GF-D8 (cell line): Measurements from ENCODE around the gene DTNBP1.
"Not testable (repeated sequence)": the region's sequence is repeated elsewhere in the genome, so short reads cannot be mapped to it uniquely, and the experiment has no call there.

ENCODE experiments used
- DNase-seq: peaks from one replicate; lab custom pipeline; 2025; lab: John Stamatoyannopoulos, UW

DTNBP1 gene

DNA sequence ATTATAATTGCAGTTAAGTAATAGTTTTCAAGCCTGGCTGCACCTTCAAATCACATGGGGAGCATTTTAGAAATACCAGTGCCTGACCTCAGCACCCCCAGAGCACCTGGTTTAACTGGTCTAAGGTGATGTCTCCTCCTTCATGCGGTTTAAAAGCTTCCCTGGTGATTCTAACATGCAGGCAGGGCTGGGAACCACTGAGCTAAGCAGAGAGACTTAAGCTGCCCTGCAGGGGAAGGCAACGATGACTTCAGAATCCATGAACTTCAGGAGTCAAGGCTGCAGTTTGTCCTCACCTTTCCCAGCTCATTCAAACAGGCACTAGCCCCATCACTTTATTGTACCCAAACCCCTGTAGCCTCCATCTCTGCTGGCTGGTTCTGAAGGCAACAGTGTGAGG lies 6.1 kb upstream of the DTNBP1 start:
- DNase-seq, result no peak

DNA sequence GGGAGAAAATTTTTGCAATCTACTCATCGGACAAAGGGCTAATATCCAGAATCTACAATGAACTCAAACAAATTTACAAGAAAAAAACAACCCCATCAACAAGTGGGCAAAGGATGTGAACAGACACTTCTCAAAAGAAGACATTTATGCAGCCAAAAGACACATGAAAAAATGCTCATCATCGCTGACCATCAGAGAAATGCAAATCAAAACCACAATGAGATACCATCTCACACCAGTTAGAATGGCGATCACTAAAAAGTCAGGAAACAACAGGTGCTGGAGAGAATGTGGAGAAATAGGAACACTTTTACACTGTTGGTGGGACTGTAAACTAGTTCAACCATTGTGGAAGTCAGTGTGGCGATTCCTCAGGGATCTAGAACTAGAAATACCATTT lies 4.1 kb upstream of the DTNBP1 start:
- not testable (repeated sequence) for DNase-seq

DNA sequence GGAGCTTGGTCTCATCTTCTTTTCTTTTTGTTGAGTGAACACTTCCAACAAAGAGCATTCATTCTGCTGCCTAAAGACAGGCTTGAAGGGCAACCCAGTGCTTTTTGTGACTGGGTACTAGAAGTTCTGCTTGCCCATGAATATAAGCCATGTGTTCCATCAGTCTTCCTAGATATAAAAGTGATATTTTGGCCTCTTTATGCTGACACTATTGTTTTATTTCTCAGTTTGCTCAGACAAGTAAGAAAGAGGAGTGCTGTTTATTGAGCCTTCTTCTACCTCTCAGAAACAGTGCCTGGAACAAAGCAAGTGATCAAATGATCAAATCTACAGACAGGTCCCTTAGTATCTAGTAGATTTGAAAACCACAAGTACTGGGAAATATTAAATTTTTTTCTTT lies 2.4 kb upstream of the DTNBP1 start:
- DNase-seq, result no peak

DNA sequence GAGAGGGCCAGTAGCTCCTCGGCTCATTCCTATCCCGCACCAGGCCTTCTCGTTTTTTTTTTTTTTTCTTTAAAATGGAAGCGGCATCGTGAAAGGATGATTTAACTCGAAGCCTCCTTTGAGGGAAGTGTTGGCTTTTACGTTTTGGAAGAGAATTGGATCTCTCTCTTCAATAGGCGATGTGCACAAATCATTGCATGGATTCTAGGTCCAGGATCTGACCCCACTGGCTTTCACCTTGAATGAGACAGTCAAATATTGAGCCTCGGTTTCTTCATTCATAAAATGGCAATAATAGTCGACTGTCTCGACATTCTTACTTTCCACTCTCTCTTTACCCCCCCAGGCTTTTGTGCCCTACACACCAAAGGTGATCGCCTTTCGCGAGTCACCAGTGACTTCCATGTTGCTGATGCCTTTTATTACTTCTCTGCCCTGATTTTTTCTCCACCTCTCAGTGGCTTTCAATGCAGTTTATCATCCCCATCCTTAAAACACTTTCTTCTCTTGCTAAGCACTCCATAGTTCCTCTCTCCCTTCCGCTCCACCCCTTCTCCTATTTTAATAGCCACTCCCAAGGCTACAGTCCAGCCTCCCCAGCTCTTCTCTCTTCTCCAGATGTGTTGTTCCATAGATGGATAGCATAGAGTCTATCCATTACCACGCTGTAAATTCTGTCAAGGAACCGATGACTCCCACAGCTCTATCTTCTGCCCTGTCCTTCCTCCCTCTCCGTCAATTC lies 473 bp upstream of the DTNBP1 start:
- DNase-seq, result no peak

DNA sequence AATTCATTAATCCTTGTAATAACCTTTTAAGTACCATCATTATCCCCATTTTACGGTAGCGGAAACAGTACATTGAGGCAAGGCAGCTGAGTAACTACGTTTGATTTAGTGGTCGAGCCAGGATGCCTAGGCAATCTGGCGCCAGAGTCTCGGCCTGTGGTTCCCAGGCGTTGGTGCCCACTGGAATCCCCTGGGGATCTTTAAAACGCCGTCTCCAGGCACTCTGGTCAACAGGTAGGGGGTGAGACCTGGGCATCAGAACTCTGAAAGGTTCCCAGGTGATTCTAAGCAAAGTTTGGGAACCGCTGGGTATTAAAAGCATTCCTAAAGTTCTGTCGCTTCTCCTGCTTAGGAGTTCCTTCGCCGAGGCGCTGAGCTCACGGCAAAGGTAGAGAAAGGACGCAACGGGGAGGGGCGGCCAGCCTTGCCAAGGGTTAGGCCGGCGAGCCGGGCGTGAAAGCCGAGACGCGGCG lies 939 bp downstream of the DTNBP1 start:
- no peak for DNase-seq

DNA sequence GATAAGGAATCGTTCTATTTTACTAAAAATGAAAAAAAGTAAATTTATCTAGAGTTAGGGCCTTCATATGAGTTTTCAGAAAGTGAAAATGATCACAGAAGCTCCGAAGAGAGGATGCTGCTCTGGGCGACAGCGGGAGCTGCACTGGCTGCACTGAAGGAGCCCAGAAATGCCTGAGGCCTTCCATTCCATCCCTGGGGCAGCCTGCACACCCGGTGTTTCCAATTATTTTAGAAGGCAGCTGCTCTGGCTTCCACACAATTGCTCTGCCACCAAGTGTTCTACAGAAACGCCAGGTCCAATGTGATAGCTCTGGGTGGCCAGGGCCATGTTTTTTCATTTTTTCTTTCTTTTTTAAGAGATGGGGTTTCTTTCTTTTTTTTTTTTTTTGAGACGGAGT lies 3.6 kb downstream of the DTNBP1 start:
- DNase-seq, result no peak

DNA sequence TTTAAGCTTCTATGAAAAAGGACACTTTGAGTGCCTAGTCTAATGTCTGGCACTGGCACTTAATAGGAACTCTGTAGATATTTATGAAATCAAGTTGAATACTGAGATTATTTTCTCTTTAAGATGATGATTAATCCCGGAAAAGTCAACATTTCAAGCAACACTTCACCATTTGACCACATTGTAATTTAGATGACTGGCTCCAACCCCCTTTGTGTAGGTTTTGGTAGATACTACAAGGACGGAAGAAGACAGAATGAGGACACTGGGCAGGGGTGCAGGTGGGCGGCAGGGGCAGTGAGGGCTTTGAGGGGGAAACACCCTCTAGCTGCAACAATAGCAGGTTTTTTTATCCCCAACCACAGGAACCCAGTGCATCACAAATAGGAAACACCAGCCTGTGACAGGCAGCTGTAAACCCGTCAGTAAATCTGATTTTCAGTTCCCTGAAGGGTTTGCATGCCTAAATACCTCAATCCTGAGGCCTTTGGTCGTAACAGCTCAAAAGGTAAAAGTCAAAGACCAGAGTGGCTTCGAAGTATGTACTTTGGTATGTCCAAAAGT lies 4.6 kb downstream of the DTNBP1 start:
- no peak for DNase-seq

DNA sequence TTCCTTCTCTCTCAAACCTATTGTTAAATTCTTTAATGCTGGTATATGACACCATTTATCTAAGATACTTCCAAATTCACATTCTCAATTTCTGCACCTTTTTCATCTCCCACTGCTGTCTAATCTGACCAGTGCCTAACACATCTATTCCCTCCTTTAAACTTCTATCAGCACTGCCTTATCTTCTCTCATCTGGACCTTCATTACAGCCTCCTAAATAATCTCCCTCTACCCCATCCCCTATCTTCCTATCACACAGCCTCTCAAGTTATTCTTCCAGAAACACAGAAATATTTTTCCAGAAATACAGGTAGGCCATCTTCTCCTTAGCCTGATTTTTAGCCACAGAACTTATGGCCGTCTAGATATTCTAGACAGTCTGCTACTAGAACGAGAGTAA lies 5.5 kb downstream of the DTNBP1 start:
- no peak for DNase-seq

DNA sequence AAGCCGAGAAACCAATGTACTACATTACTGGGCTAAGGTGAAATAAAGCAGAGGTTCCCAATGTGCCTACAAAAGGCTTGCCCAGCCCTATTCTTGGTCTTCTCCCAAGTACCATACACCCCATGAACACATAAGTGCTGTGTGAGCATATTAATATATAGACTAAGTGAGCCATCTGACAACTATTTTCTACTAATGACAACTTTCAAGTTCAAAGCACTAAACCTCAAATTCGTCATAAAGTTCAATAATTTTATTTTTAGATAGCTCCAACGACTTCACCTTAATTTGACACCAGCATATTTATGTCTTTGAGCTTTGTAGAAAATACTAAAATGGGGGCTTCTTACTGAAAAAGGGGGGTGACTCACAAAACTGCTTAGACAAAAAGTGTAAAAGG lies 6.7 kb downstream of the DTNBP1 start:
- no peak for DNase-seq

DNA sequence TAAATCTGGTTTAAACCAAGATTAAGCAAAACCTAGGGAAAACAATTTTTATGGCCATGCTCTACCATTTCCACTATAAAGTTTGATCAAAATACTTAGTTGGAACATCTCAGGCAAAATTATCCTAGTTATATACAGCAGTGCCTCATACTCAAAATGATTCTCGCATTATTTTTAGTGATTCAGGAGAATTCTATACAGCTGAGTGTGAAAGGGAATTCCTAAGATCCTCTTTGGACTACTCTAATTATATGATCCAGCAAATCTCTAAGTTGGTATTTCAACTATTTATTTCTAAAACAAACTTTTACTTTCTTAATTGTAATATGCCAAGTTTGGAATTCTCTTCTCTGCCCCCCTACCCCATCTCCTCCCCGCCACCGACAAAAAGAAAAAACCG lies 8.6 kb downstream of the DTNBP1 start:
- no peak for DNase-seq

DNA sequence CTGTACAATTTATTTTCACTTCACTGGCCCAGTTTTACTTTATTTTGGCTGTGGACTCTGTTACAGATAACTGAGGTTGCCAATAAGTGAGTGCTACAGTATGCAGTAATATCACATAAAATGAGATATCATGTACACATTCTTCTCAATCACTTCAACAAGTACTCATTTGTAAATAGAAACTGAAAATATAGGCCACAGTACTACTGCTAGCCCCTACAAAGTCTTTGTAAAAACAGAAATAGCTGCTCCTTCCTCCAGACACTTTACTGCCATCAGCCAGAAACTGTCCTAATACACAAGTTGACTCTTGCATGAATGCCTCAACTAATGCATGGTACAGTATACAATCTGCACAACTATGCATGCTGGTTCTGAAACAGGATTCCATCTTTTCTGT lies 9.2 kb downstream of the DTNBP1 start:
- no peak for DNase-seq

DNA sequence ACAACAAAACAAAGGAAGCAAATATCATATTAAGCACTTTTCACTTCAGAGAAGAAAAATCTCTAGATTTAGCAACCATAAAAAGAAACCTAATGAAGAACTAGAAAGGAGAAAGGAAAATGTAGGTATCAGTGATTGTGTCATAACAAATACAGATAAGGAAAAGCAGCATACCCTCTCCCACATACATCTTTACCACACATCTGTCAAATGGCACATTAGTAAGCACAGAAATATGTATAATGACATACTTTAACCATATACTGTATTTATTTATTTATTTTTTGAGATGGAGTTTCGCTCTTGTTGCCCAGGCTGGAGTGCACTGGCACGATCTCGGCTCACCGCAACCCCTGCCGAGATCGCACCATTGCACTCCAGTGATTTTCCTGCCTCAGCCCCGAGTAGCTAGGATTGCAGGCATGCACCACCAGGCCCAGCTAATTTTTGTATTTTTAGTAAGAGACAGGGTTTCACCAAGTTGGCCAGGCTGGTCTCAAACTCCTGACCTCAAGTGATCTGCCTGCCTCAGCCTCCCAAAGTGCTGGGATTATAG lies 12.7 kb downstream of the DTNBP1 start:
- DNase-seq, result not testable (repeated sequence)

DNA sequence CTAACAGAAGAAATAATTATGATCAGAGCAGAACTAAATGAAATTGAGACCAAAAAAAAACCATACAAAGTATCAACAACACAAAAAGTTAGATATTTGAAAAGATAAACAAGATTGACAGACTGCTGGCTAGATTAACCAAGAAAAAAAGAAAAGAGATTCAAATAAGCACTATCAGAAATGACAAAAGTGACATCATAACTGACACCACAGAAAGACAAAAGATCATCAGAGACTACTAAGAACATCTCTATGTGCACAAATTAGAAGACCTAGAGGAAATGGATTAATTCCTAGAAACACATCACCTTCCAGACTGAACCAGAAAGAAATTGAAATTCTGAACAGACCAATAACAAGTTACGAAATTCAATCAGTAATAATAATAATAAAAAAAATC lies 17.9 kb downstream of the DTNBP1 start:
- DNase-seq, result no peak

DNA sequence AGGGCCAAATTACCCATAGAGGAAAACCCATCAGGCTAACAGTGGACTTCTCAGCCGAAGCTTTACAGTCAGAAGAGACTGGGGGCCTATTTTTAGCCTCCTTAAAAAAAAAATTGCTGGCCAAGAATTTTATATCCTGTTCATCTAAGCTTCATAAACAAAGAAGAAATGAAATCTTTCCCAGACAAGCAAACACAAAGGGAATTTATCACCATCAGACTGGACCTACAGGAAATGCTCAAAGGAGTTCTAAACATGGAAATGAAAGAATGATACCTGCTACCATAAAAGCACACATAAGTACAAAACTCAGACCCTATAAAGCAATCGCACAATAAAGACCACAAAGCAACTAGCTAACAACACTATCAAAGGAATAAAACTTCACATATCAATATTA lies 19.3 kb downstream of the DTNBP1 start:
- DNase-seq, result no peak

DNA sequence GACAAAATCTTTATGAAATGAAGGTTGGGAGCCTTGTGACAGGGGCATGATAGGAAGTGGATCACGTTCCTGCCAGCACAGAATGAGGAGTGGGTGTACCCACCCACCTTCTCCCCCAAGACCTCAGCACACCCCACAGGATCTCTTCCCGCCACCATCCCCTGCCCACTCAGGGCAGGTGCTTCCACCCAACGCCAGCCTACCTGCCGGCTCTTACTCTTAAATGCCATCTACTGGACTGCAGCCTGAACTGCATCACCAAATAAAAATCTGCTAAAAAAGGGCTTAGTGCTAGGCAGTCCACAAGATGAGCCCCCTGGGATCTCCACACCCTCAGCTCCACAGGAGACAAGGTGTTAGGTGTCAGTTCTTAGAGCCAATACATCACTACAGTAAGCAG lies 20.6 kb downstream of the DTNBP1 start:
- no peak for DNase-seq

DNA sequence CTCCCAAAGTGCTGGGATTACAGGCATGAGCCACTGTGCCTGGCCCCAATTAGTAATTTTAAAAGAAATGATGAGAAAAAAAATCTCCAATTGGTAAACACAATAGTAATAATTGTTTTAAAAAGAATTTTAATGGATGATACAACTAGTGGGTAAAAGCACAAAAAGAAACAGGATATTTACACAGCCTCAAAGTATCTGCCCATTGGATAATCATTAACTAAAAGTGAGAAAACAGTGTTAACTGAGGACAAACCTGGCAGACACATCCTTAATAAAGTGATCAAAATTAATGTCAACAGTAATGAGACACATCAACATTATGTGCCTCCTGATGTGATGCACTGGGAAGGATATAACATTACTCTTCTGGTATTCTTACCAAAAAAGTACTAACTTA lies 24.5 kb downstream of the DTNBP1 start:
- DNase-seq, result no peak

DNA sequence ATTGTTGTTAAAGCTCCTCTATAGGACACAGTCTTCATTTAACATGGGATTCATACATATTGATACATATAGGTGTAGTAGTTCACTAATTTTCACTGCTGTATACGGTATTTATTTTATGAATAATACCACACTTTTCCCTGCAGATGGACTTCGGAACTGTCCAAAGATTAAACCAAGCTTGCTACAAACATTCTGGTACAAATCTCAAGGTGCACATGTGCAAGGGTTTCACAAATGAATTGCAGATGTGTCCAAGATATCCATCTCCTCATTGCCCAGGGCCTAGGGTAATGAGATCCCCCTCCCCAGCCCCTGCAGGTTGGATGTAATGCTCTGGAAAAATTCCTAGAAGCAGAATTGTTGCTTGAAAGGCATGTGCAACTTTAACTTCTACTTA lies 31.4 kb downstream of the DTNBP1 start:
- no peak for DNase-seq

DNA sequence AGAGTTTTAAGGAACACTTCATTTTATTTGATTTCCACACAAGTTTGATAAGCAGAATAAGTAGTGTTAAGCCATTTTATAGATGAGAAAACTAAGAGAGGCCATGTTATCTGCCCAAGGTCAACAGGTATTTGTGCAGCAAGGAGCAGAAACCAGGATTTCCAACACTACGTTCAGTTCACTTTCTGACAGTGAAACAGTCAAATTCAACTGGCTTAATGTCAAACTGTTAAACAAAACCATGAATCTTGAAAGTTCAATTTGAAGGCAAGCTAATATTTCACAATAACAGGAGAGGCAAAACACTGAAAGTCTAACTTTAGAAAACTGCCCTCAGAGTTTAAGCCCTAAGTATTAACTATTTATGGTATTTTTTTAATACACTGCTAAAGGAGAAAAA lies 32.6 kb downstream of the DTNBP1 start:
- DNase-seq, result no peak

DNA sequence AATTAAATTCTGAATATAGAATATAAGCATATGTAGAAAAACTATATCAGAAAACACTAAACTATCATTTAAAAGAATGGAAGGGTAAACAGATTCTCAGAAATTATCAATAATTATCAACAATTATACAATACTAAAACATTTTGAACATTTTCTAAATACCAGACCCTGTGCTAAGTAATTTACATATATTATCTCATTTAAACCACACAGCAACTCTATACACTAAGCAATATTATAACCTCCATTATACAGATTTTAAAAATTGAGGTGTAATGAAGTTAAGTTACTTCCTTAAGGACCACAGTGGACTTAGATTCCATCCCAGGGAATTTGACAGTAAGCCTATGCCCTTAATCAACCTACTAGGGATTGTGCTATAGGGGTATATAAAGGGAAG lies 33.3 kb downstream of the DTNBP1 start:
- DNase-seq, result no peak

DNA sequence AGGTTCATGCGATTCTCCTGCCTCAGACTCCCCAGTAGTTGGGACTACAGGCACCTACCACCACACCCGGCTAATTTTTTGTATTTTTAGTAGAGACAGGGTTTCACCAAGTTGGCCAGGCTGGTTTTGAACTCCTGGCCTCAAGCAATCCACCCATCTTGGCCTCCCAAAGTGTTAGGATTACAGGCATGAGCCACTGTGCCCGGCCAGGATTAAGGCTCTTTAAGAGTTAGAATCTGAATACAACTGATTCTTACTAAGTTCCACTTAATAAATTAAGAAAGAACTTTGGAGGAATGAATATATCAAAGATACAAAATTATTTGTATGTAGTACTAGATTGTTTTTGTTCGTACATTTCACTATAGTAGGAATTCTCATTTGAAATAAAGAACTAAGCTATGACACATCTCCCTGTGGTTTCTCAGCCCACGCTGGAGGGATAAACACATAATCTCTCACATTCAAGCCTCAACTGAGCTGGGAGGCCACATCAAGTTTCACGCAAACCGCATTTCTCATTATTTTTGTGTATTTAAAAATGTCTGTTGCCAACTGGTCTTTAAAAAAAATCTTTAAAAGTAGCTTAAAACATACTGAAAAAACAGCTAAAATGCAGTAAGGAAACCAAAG lies 34.2 kb downstream of the DTNBP1 start:
- DNase-seq, result no peak

DNA sequence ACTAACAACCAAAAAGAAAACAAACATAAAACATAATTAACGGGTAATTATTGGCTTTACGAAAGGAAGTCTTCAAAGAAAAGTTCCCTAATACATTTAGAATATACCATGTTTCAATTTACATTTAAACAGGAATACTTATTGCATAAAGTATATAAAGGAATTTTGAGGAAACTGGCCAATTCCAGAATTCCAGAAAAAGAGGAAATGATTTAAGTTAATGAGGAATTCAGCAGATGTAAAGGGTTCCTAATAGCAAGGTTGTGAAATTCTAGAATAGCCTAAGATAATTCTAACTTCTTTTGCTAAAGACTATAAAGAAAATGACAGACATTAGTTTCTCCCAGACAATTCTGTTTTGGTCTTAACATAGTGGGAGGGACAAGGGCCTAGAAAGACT lies 35.0 kb downstream of the DTNBP1 start:
- no peak for DNase-seq

DNA sequence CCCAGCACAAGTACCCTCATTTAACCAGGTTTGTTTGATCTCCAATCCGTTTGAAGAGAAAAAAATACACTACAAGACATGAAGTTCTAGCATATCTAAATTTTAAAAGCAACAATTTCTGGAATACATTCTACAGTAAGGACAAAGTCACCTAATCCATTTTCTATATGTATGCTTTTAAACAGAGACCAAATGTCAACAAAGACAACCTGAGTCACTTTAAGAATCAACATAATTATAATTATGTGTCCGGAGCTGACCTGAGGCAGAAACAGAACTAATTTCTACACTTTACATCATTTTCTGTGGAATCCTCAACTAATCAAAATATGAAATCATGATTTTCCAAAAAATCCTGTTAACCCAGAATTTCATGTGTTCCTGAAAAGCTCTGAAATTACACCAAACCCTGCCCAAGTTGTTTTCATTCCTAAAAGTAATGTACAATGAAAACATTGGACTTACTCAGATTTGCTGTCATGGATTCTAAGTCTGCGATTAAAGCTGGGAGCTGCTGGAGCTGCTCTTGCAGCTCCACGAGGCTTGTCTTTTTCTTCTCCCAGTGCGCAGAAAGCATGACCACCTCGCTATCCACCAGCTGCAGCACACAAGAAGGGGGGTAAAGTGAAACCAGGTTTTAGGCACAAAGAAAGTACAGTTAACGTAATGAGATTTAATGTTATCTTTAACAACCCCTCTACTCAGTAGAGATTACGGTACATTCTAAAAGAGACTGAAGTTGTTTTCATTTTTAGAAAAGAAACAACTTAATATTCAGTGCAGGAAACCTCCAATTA lies 35.8 kb downstream of the DTNBP1 start:
- no peak for DNase-seq

DNA sequence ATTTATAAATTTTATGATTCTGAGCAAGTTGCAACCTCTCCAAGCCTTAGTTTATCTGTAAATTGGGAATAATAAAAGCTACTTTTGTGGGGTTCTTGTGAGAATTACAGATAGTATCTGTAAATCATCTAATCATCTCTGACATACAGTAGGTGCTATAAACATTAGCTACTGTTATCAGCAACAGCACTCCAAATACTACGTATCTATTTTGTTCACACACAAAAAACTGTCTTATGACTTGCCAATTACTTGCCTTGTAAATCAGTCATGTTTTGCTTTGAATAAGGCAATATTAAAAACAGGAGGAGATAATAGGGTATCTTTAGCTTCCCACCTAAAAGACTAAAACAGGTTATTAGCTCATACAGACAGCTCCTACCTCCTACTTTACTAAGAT lies 36.7 kb downstream of the DTNBP1 start:
- no peak for DNase-seq
